CD4-positive, alpha-beta T cell treated with Interleukin-21 for 1 hour (primary cell): Measurements from ENCODE around the gene ALX3.
A peak's percentile ranks its signal among the peaks of the same experiment; 100 is the strongest.

Source experiments
- DNase-seq: peaks from one replicate; pipeline ENCODE4 v3.0.0-alpha.2; 2020

ALX3 gene

DNA sequence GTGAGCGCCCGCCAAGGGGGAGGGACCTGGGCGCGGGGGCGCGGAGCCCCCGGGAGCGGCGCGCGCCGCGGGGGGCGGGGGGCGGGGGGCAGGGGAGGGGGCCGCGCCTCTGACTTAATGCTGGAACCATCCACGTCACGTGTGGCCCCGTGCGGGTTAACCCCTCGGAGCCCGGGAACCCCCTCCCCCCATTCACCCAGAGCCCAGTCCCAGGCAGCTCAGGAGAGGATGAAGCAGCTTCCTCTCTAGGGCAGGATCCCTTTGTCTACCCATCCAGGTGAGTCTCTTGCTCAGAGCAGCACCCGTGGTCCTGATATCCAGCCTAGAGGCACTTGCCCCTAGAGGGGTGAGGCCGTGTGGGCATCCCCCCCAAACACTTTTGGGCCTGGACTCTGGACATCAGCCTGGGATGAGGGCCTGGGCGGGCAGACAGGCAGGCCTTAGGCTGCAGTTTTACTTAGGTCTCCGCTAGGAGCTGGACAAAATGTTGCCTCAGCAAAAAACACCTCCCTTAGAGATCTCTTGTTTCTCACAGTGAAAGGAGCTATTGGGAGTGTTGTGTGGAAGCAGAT lies at the start of gene ALX3:
ALX3 (minus strand) TSS at position 2 of the 572 bp plus-strand sequence. CDS start 60 bp downstream, outside the sequence.
- no peak for DNase-seq

DNA sequence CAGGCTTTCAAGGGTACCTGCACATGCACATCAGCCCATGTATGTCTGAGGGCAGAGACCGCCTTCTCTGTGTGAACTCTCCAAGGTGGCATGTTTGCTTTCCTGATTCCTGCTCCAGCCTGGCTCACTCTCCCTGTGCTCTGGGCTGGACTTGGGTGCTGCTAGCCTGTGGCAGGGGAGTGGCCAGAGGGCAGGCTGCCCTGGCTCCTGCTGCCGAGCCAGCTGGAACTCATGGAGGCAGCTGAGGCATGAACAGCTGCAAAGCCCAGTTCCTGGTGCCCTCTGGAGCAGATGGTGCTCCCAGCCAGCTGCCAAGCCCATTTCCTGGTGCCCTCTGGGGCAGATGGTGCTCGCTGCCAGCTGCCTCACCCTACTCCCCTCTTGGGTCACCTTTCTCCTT lies 49.4 kb upstream of the ALX3 start:
- DNase-seq, result no peak

DNA sequence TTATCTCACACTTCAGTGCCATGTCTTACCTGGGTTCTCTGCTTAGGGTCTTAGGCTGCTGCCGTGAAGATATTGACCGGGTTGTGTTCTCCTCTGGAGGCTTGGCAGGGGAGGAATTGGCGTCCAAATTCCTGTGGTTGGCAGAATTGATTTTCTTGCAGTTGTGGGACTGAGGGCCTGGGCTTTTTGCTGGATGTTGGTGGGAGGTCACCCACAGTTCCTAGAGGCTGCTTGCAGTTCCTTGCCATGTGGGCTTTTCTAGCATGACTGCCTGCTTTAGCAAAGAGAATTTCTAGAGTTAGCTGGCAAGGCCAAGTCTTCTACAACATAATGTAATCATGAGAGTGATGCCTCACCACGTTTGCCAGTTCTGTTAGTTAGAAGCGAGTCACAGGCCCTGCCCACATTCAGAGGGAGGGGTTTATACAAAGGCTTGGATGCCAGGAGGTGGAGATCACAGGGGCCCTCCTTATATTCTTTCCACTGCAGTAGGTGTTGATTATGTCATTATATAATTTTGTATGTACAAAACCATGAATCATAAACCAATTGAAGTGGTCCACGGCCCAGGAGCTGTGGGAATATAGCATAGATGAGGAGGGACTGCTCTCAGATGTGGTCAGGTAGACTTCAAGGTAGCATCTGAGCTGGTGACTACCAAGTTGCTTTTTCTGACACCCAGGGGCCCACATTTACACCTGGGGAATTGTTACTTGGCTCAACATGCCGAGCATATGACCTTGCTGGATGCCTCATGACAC lies 48.3 kb upstream of the ALX3 start:
- DNase-seq, result no peak

DNA sequence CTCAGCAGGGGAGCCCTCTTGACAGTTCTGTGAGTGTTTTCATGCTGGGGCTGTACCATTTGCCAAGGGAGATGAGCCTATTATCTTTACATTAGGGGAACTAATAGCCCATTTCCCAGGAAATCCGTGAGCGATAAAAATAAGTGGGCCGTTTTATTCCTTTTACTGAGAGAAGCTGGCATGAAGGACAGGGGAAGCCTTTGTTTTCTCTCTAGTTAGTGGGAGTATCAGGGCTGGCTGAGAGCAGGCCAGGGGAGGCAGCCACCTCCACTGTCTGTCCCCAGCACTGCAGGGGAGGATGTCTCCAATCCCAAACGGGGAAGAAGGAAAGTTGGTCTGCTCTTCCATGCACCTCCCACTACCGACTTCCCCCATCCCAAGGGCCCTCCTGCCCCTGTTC lies 44.3 kb upstream of the ALX3 start:
- DNase-seq, result no peak

DNA sequence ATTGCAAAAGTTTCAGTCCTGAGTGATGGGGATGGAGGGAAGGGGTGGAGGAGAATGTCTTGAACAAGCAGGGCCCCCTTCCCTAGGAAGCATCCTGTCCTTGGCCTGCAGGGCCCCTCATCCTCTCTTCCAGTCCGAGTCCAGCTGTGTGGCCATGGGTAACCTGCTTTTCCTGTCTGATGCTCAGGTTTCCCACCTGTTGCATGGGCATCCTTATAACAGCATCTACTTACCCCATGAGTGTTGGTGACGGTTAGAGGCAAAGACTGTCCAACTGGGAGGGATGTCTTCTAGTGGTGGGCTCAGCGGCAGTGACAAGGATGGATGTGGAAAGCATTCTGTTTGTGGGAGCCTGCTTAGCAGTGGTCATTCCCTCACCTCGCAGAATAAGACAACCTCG lies 43.7 kb upstream of the ALX3 start:
- DNase-seq, result no peak

DNA sequence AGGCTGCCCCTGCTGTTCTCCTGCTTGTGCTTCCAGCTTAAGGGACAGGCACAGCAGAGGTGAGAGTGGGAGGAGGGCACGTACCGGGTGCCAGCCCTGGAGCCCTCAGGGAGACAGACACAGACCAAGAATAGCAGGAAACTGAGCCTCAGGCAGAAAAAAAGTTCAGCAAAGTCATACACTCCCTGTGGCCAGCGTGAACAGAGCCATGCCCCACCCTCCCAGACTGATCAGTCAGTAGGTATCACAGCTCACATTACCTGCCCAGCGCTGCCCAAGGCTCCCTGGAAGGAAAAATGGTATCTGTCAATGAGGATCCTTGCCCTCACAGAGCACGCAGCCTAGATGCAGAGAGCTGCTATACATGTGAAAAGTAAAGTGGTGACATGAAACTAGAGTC lies 43.1 kb upstream of the ALX3 start:
- DNase-seq, result no peak

DNA sequence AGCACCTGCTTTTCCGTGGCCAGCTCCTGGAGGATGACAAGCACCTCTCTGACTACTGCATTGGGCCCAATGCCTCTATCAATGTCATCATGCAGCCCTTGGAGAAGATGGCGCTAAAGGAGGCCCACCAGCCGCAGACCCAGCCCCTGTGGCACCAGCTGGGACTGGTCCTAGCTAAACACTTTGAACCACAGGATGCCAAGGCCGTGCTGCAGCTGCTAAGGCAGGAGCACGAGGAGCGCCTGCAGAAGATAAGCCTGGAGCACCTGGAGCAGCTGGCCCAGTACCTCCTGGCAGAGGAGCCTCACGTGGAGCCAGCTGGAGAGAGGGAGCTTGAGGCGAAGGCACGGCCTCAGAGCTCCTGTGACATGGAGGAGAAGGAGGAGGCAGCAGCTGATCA lies 42.2 kb upstream of the ALX3 start:
- no peak for DNase-seq

DNA sequence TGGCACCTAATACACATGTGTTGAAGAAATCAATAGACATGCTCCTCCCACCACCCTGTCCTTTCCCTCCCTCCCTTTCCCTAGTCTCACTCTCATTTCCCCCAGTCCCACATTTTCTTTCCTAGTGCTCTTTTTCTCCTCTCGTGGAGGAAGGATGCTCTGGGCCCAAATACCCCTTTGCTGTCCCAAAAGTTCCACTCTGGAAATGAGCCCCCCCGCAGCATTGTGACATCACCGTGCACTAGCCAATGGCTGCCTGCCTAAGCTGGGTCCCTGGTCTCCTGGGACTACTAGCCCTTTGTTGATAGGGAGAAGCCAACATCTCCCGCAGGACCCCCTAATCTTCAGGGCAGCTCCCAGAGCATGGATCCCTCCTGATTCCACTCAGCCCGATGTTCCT lies 41.7 kb upstream of the ALX3 start, which contains the start of gene UBL4B:
UBL4B (plus strand) TSS at position 301 of the 400 bp plus-strand sequence; CDS start at position 393, 92 bp downstream.
- no peak for DNase-seq

DNA sequence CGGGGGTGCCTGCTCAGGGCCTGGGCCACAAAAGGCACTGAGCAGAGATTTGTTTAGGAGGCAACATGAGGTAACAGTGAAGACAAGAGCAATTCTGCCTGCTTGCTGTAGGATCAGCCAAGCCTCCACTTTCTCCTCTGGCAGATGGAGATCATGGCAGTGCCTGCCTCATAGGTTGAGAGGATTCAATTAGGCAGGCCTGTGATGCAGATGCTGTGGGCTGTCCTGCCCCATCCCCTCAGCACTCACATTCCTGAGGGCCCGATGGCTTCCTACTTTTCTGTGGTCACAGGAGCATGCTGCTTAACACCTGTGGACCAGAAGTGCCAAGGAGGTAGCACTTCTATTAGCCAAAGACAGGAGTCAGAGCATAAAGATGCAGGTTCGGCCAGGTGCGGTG lies 40.6 kb upstream of the ALX3 start:
- no peak for DNase-seq

DNA sequence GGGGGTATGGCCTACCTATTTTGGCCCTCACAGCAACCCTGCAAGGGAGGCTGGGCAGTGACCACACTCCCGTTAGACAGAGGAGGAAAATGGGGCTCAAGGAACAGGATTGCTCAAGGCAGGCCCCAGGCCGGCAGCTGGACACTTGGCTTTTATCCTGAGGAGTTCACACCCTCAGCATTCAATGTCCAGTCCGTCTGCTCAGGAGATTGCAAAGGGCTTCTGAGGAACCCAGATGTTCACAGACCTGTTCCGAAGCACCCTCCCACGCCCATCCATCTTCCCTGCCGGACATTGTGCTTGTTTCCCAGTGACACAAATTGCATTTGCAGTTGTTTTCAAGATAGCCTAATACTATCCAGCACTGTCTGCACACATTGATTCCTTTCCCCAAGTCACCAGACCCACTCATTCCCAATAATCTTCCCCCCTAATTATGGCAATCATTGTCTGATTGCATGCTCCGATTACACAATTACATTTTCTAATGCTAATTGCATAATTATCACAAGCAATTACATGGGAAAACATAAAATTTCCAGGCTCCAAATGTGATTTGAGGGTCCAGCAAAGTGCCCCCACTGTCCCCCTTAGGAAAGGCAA lies 37.5 kb upstream of the ALX3 start:
- DNase-seq, result no peak

DNA sequence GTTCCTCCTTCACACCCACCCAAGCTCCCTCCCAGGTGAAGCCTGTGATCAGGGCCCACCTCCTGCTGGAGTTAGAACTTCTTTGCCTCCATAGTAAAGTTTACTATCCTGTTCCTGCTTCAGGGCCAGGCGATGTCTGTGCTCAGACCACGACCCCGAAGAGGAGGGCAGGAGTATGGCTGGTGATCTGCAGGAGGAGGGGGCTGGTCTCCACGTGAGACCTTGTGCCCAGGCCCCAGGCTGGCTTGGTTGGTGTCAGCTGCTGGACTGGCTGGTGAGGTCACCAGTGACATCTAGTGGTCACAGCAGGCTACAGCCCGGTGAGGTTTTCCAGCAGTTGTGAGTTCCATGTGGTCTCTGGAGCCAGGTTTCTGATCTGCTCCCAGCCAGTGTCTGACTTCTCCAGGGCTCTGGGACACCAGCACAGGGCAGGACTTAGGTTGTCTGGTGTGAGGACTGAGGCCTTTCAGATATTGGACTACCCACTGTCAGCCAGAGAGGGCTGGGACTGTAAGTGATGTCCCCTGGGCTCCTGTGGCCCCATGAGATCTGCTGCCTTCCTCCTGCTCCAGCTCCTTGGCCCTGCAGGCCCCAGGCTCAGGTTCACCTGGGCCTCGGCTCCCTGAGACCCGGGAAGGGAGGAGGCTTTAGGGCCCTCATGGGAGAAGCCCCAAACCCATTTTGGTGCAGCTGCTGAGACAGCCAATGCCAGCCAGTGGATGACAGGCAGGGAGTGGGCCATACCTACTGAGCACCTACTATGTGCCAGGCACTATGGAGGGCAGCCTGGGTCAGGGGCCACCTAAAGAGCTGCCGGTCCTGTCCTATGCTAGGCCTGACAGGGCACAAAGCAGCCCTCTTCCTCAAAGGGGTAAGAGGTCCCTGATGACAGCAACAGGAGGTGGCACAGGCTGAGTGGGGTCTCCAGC lies 35.8 kb upstream of the ALX3 start:
- peak; percentile 63 for DNase-seq

DNA sequence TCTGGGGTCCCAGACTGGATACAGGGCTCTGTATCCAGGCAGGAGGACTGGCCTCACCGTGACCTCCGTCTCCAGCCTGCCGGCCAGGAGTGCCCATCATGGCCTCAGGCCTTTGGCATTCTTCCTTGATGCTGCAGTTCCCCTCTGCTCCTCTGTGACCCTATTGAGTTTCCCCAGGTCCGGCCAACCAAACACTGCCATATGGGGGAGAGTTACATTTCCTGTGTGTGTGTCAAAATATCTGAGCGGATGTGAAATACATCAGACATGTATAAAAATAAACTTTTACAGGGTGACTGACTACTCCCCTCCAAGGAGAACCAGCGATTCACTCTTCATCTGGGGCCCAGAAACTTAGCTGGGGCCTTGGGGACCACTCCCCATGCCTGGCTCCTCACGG lies 31.6 kb upstream of the ALX3 start:
- no peak for DNase-seq

DNA sequence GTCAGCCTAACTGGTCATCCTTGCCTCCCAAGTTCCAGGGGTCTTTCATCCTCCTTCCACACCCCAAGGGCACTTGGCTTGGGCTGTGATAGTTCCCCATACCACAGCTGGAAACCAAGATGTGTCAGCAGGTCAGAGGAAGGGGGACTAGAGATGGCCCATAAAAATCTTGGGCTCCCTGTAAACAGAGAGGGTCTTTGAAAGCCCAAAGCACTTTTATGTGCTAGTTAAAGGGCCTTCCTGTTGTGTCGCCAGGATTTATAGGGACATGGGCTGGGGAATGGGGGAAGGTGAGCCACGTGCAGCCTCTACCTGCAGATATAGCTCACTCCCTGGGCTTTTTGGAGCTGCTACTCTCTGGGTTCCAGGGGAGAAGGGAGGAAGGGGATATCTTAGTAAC lies 29.9 kb upstream of the ALX3 start:
- no peak for DNase-seq

DNA sequence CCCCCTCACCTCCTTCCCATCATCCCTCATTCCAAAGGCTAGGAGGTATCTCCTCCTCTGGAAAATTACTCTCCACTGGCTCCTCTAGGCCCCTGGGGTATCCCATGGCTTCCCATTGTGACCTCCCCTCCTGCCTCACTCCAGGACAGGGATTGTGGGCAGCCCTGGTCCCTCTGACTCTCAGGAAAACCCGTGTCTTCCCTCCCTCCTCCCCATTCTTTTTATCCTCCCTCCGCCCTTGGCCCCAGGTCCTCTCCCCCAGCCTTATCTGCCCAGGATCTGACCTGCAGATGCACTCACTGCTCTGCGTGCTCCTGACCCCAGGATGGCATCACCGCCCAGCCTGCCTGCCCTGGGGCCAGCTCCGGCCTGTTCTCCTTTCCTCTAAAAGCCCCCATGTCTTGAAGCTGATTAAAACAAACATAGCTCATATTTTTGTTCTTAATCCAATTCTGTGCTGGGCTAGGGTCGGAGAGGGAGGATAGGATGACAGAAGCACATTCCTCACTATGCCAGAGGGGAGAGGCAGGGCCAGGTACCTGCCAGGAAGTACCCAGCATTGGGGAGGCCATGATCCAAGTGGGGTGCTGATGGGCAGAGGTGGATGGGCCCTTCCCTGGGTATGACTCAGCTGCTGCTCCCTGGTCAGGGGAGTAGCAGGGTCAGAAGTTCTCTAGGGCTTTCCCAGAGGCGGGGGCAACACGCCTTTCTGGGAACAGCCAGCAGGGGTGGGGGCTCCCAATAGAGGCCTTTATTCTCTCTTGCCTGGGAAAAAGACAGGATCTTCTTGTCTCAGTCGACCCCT lies 28.0 kb upstream of the ALX3 start:
- no peak for DNase-seq

DNA sequence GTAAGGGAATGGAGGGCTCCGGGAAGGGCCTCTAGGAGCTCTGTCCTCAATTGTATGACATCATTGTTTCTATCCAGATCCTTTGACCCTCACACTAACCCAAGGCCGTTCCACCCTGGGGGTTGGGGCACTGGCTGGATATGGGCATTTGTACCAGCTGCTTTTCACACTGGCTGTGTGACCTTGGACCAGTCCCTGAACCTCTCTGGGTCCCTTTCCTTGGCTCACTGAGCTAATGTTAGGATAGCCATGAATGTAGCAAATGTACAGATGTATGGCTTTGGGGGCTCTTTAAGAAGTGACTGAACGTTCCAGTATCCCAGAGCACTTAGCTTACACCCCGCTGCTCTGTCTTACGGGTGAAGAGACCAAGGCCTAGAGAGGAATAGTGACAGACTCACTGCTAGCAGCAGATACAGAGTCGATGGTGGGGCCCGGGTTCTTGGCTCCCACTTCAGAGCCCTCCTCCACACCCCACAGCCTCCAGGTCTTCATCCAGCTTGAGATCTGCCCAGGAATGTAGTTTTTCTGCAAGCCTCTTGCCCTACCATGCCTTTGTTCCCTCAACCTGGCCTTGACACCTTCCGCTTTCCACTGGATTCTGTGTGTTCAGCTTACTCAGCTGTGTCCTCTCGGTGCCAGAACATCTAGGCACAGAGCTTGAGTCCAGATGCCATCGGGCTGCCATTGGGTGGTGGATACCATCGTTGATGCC lies 27.2 kb upstream of the ALX3 start:
- no peak for DNase-seq

DNA sequence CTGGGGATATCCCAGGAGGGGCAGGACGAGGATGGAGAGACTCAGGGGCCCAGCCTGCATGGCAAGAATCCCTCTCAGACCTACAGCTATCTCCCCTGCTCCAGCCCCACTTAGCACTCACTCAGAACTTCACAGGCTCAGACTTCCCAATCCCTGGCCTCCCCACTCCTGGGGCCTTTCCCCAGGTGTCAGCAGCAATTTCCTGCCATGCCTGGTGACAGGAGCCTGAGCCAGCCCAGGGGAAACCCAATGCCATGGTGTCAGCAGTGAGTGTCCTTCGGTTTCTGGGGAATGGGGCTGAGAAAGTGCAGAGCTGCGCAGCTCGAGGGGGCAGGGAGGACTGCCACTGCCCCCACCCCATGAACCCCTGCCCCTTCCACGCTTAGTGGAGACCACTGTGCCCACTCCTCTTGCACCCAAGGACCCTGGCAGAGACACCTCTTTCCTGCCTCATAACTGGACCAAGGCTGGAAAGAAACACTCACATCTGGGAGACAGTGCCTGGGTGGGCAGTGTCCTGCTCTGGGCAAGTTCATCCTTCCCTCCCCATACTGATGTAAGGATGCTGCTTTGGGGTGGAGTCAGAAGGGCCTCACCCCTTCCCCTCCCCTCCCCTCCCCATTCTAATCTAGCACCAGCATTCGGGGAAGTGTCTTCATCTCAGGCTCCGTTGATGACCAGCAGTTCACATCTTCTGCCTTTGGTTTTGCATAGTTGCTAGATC lies 24.6 kb upstream of the ALX3 start:
- DNase-seq, result no peak

DNA sequence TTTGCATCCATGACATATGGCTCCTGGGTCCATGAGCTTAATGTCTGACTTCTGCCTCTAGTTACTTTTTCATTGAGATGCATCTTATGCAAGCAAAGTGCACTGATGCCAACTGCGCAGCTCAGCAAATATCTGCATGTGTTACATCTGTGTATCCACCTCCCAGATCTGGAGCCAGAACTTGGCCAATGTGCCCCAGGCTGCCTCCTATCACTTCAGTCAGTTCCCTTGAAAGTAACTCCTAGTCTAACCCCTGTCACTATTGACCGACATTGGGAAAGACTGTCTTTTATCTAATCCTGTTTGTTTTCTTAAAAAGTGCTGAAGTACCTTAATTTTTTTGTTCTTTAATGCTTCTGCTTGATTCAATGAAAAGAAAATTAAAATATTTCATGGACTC lies 22.5 kb upstream of the ALX3 start:
- DNase-seq, result no peak

DNA sequence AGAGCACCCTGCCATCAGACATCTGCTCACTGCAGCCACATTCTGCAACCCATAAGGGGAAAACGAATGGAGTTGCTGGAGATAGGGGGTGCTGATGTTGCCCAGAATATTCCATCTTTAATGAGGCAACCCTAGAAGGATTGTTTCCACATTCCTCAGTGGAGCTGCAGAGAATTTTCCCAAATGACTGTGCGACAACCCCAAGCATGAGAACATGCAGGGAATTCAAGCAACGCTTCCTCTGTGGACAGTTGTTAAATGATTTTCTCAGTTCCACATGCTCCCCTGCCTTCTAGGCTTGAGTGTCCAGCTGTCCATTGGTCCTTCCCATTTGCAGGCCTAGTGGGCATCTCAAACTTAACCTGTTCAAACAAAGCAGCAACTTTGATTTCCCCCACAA lies 21.3 kb upstream of the ALX3 start:
- DNase-seq, result no peak

DNA sequence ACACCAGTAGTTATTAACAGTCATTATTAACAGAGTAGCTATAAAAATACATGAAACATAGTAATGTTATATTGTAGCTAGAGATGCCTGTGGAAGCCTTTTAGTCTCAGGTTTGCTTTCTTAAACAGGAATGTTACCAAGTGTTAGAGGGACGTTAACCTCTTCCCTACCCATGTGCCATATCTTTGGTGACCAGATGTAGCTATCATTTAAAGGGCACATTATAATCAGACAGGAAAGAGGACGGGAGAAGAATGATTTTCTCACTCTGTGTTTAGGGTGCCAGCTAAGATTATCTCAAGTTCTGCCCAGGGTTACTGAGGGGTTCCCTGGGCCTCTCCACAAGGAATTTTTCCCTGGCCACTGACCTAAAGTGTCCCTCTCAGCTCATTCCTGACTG lies 20.9 kb upstream of the ALX3 start:
- no peak for DNase-seq

DNA sequence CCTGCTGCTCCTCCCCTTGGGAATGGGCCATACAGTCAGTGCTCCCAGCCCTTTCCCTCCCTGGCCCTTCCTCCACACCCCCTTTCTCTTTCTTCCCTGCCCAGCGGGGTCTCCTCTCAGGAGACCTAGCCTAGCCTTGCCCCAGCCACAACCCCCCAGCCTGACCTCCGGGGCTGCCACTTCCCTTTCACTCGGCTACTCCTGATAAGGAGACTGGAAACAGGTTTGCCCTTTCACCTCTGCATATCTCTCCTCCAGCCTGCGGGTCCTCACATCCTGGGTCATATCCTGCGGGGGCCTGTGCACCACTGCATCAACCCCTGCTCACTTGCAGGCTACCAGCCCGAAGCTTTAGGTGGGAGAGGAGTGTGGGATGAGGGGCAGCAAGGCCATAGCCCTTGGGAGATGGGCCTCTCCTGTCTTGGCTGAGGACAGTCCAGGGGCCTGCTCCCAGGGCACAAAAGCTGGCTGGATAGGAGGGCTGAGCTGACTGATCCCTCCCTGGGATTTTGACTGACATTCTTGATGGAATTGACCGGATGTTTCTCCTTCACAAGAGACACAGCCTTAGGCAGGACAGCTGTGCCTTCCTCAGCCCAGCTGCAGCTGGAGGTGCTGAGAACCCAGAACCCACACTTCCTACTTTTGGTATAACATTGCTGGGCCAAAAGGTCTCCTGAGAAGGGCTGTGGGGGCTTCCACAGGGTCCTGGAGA lies 19.2 kb upstream of the ALX3 start:
- DNase-seq, result no peak
